Muscle of back (tissue), 11 donors: ENCODE data around the gene GRAMD2A. TPM values are rescaled to one million over a fixed set of nuclear protein-coding genes. Genes with fewer than 3 reads are reported as not detected.

Experiments used
- DNase-seq, 3 donors: peaks; one replicate each; pipeline versions ENCODE4 v3.0.0 to v3.0.0-alpha.2; 2013
- polyA plus RNA-seq, 10 donors: library from polyadenylated mRNA; unstranded; fragments of 120-200 nt; gene quantifications; one replicate each; pipeline ENCODE4 v1.2.1, GENCODE V29; 2013; ENCODE audit not compliant: insufficient read length in 10 of 10

Gene GRAMD2A
- polyA plus RNA-seq, 10 donors, result 0.78 to 2.7 (median 1.6) TPM

GRCh38 chr15:72136170-72137051 is 61.2 kb downstream of the GRAMD2A start:
- DNase-seq, result no peak

GRCh38 chr15:72135719-72136118 is 61.9 kb downstream of the GRAMD2A start:
- no peak for DNase-seq

- no peak for DNase-seq
Observed at GRCh38 chr15:72133211-72133610, 64.4 kb downstream of the GRAMD2A start.

- DNase-seq, result no peak
Observed at GRCh38 chr15:72131922-72132321, 65.7 kb downstream of the GRAMD2A start.

DNA sequence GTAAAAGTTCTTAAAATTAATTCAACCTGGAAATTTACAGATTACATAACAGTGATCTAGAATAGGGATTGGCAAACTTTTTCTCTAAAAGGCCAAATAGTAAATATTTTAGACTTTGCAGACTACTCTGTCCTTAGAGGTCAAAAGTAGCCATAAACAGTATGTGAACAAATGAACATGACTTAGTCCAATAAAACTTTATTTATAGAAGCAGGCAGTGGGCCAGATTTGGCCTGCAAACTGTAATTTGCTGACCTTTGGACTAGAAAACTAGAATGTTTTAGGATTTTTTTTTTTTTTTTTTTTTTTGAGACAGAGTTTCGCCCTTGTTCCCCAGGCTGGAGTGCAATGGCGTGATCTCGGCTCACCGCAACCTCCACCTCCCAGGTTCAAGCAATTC is 67.3 kb downstream of the GRAMD2A start:
- no peak for DNase-seq

DNA sequence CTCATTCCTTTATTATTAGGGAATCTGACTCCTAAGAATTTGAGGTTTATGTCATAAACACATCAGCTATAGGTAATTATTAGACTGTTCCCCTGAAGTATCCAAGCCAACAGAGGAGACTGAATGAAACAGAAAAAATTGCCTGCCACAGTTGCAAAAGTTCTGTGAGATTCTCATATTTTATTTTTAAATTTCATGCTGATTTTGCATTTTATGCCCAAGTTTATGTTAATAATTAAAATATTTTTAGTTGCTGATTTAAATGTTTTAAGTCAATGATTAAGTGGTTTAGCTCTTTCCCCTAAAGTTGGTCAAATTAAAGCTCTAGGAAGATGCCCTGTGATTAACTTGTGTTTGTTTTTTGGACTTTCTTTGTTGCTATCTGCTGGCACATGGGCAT is 69.2 kb downstream of the GRAMD2A start:
- no peak for DNase-seq

DNA sequence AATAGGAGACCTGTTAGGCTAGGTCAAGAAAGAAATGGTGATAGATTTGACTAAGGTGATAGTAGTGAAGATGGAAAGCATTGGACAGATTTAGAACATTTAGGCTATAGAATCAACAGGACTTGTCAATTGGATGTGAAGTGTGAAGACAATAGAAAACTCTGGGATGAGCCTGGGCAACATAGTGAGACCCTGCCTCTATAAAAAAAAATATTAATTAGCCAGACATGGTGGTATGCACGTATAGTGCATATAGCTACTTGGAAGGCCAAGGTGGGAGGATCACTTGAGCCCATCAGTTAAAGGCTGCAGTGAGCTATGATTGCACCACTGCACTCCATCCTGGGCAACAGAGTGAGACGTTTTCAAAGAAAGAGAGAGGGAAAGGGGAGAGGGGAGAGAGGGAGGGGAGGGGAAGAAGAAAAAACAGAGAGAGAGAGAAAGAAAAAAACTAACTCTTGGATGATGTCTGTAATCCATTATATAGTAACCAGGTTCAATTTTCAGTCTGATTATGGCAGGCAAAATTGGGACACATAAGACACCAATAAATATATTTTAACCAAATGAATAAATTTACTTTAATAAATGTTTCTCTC is 69.8 kb downstream of the GRAMD2A start:
- no peak for DNase-seq

DNA sequence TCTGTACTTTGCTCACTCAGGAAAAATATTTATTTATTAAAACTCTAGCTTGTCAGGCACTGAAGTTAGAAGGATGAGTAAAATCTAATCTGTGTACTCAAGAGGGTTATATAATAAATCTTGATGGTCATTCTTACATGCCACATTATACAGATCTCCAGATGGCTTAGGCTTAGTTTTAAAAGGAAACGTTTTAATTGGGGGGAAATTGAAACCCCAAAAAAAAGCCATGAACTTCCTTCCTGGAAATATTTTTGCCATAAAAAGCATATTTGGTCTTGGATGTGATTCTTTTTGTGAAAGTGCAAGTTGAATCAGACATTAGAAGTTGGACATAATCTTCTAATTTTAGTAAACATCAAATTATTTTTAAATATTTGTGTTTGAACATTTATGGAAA is 73.4 kb downstream of the GRAMD2A start:
- DNase-seq, result no peak

GRCh38 chr15:72118017-72118978 is 79.3 kb downstream of the GRAMD2A start, which contains the start of the genes MYO9A and SENP8:
TSS of gene MYO9A (minus strand) at chr15:72118150. CDS start at chr15:72046563, 71,587 bp downstream.
TSS of gene SENP8 (plus strand) at chr15:72118403. CDS start at chr15:72139624, 21,221 bp downstream.
- peak; percentile 98 to 99 (median 99) for DNase-seq

GRCh38 chr15:72117486-72118016 is 80.0 kb downstream of the GRAMD2A start:
- DNase-seq, result peak; percentile 64 to 97 (median 85)

DNA sequence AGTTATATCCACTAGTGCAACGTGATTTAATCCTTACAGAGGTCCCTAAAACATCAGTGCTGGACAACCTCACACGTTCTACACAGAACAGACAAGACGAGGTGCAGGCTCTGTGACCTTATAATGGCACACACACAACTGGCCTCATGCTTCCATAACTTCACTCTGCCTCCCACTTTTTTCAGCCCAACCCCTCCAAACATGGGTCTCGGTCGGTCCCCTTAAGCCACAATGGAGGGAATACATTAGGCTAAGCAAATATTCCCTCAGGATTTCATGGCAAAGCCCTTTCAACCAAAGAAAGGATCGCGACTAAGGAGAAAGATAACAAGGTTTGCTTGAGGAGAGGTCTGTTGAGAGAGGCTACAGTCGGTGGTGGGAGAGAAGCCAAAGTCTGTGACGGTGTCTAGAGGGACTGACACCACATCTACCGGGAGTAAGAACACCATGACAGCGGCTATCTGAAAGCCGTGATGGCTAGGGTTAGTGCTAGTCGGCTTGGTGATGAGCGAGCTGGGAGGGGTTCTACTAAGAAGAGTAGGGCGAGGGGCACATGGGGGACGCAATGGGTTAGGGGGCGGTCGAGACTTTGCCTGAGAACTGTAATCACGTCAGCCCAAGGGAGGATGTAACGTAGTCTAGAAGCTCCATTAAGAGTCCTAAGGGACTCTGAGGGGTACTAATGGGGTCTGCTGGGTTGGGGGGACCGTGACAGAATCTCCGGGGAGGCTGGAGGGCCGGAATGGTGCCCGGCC is 80.7 kb downstream of the GRAMD2A start:
- peak; percentile 32 to 84 (median 58) for DNase-seq

DNA sequence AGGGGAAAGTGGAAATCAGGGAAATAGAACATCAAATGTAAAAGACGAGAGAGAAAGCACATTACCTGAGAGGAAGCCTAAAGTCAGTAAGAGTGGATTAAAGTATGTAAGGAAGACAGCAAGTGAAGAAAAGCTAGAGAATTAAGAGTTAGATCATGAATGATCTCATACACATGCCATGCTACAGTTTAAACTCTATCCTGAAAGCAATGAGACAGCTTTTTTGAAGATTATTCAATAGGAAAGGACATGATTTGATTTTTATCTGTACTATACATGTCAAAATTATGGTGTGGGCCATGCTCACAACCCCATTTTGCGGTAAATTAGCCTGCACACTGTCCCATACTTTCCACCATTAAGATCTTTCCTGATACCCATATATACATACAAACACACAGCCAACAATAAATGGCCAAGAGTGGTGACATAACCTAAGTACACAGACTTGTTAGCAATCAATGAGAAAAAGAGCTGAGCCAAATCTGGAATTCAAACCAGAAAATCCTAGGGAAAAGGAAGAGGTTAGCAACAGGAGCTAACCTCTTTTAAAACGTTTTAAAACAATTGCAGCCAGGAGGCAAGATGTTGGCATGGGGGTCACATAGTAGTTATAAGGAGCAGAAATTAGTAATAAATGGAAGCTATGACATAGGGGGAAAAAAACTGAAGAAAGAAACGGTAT is 84.1 kb downstream of the GRAMD2A start:
- DNase-seq, result no peak

- no peak for DNase-seq
Observed at GRCh38 chr15:72112805-72113204, 84.8 kb downstream of the GRAMD2A start.

DNA sequence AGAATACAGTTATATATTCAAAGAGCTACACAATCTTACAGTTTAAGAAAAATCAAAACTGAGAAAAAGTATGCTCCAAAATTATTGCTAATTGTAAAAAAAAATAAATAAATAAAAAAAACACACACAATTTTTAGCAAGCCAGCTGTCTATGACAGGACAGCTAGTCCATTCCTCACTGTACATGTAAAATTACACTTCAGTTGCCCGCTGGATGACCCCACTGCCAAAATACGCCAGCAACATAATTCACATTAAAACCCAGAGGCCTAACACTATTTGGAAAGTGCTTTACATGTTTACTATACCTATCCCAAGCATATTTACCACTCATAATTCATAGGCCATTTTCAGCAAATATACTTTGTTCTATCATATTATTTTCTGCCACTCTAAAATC is 85.5 kb downstream of the GRAMD2A start:
- peak; percentile 56 to 74 (median 64) for DNase-seq

- no peak for DNase-seq
Observed at GRCh38 chr15:72110355-72110754, 87.2 kb downstream of the GRAMD2A start.

Other genes starting within 250 kb of the GRAMD2A start
- 10 to 100 TPM; 23.1 to 41.7 (median 28.6) TPM for gene MYO9A, start 79.6 kb downstream of the GRAMD2A start, polyA plus RNA-seq
- gene SENP8, start 79.4 kb downstream of the GRAMD2A start, polyA plus RNA-seq, result 1 to 10 TPM; 3.7 to 6.5 (median 5.0) TPM
- 100 to 1,000 TPM; 616 to 912 (median 778) TPM for gene PKM, start 33.4 kb upstream of the GRAMD2A start, polyA plus RNA-seq
- 10 to 100 TPM; 39.4 to 96.6 (median 56.6) TPM for gene PARP6, start 74.8 kb upstream of the GRAMD2A start, polyA plus RNA-seq
- 1 to 10 TPM in 5 of 10 donors, under 1 TPM in 5; 0.71 to 2.0 (median 1.1) TPM for gene CELF6, start 122.4 kb upstream of the GRAMD2A start, polyA plus RNA-seq
- 10 to 100 TPM; 46.4 to 60.3 (median 49.9) TPM for gene HEXA, start 178.2 kb upstream of the GRAMD2A start, polyA plus RNA-seq
- not detected for gene TMEM202, start 200.5 kb upstream of the GRAMD2A start, polyA plus RNA-seq